ENCODE data around the gene ATAD2B. TPM values are rescaled to one million over a fixed set of nuclear protein-coding genes. Genes with fewer than 3 reads are reported as not detected.

The ATAD2B gene
- total RNA-seq, 1 donor from 2014 or later, result 12.7 TPM

DNA sequence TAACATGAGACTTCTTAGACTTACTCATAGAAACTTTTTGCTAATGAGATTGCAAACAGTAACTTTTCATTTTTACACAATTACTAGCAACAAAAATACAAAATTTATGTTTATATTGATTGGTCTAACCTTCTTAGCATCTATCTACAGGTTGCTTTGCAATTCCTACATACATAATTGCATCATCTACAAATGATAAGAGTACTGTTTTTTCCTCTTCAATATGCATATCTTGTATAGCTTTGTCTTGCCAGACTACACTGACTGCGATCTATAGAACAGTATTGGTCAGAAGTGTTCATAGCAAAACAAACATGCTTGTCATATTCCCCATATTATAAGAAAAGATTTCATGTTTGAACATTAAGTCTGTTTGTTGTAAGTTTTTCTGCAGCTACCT is 87.9 kb downstream of the ATAD2B start:
- no peak for DNase-seq (ENCODE audit: extremely low read depth, low read depth, low spot score)

DNA sequence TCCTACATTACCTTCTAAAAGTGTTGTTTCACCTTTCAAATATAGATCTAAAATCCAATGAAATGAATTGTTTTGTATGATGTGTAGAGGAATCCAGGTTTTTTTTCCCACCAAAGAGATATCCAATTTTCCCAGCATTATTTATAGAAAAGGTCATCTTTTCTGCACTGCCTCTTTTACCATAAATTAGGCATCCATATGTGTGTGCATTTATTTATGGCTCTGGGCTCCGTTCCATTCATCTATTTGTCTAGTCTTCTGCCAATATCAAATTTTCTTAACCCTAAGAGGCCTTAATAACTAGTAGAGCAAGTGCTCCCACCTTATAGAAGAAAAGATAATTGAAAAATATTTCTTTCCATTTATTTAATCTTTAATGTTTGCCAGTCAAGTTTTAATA is 88.3 kb downstream of the ATAD2B start:
- no peak for DNase-seq (ENCODE audit: extremely low read depth, low read depth, low spot score)

DNA sequence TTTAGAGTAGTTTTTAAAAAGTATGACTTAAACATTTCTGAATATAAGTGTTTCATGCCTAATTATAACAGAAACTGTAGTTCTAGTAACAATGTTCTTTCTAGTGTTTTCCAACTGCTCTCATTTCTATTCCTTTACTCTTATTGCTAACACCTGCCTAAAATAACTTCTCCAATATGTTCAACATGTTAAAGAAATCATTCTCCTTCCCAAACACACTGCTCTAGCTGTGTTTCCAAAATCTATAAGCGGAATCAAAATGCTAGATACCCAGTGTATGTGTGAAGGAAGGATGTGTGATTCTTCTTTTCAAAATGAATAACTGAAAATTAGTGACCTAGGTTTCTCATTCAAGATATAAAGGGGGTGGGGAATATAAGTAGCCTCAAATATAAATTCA is 89.1 kb downstream of the ATAD2B start:
- no peak for DNase-seq (ENCODE audit: extremely low read depth, low read depth, low spot score)

DNA sequence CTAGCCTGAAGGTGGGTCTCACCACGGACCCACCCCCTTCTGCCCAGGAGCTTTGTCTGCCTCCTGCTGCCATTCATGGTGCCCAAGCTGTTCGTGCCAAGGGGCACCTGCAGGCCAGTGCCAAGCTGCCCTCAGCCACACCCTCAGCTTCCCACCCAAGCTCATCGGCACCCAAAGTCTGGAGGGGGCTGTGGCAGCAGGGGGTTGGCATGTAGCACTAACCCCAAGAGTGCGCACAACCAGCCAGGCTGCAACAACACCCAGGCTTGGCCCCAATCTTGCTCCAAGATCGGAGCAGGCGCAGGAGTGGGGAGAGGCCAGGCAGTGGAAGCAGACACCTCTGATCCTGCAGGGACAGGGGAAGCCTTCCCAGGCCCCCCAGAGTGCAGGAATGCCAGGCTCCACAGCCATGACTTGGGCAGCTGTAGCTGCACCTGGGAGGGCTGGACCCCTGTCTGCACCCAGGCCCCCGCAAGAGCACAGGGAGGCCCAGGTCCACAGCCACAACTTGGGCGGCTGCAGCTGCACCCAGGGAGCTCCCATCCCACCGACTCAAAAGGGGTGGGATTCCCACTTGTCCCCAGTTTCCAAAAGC is 89.9 kb downstream of the ATAD2B start:
- DNase-seq (ENCODE audit: extremely low read depth, low read depth, low spot score), result no peak

DNA sequence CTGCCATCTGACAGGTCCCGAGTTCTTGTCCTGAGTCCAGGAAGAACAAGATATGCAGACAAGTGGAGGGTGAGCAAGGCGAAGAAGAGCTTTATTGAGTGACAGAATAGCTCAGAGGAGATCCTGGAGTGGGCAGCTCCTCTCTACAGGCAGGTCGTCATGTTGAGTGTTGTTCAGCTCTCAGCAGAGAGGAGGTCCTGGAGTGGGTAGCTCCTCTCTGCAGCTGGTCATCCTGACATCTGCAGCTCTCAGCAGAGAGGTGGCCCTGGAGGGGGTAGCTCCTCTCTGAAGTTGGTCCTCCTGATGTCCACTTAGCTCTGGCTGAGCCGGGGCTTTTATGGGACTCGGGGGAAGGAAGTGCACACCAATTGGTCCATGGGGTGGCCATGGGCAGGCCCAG is 90.4 kb downstream of the ATAD2B start:
- no peak for DNase-seq (ENCODE audit: extremely low read depth, low read depth, low spot score)

DNA sequence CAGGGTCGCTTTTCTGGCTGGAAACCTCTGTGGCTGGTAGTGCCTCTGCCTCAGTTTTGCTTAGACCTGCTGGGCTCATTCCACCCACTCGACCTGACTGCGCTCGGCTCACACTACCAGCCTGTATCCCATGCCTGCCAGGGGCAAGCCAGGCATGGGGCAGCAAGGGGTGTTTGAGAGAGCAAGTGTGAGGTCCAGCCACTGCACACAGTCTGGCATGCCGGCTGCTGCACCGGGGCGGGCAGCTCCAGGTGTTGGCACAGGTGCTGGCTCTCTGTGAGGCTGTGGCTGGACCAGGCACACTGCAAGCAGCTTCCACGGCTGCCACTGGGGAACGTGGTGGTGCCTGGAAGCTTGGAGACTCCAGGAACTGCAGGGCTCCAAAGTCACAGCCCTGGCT is 90.9 kb downstream of the ATAD2B start:
- no peak for DNase-seq (ENCODE audit: extremely low read depth, low read depth, low spot score)

DNA sequence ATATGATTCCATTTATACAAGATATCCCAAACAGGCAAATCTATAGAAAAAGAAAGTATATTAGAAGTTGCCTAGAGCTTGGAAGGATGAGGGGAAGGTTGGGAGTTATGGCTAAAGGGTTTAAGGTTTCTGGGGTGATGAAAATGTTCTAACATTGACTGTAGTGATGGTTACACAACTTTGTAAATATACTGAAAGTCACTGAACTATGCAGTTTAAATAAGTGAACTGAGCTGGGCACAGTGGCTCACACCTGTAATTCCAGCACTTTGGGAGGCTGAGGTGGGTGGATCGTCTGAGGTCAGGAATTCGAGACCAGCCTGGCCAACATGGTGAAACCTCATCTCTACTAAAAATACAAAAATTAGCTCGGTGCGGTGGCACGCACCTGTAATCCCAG is 91.5 kb downstream of the ATAD2B start:
- DNase-seq (ENCODE audit: extremely low read depth, low read depth, low spot score), result no peak

DNA sequence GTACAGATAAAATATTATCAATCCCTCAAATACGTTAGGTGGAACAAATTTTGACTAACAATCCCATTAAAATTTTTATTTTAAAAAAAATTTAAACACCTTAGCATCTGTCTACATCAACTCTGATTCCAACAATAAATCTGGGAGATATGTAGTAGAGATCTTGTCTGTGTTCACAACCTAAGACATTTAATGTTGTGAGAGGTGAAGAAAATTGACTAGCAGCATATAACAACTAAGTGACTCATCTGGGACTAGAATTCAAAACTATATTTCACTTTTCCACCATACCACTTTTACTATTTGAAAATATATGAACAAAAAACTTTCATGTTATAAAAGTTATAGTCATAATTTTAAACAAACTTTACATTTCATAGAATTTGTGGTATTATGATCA is 97.9 kb downstream of the ATAD2B start:
- DNase-seq (ENCODE audit: extremely low read depth, low read depth, low spot score), result no peak

DNA sequence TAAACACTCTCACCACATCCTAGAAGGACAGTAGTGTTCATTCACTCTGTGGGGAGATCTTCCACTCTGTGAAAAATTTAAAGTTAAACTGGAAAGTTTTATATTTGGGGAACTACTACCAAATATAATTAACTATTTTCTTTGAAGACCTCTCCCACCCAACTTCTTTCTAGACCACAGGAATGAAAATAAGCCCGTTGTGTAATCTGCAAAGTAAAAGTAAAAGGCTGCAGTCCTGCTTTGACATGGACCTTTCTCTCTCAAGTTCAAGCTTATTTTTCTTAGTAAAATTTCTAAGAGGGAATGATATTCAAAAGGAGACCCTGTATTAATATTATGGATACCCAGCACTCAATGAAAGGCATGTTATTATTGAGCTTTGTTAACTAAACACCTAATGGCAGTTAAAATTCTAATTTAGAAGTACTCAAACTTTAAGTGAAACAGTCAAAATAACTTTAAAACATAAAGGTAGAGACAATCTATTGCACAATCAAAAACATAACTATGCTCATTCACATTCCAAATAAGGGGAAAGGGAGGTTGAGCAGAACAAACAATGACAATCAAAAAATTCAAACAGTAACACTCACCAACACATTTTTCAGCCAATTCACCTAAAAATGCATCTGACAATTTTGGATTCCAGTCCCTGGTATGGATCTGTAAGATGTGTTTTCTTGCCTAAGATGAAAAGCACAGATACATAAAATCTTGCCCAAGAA is 98.5 kb downstream of the ATAD2B start:
- DNase-seq (ENCODE audit: extremely low read depth, low read depth, low spot score), result no peak

DNA sequence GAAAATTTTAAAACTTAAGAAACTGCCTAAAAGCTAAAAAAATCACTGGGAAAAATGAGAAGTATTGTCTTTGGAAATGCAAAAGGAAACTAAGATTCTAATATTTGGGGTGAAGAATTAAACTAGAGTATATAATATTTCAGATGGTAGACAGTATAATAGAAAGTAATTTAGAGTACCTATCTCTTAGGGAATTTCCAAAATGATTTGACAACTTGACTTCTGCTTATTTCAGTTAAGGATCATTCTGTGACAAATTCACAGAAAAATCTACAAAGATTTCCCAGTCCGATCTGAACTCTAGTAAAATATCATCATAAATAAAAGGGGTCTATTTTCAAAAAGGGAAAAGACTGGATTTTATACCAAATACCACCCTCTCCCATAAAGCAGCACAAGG is 99.6 kb downstream of the ATAD2B start:
- DNase-seq (ENCODE audit: extremely low read depth, low read depth, low spot score), result no peak

DNA sequence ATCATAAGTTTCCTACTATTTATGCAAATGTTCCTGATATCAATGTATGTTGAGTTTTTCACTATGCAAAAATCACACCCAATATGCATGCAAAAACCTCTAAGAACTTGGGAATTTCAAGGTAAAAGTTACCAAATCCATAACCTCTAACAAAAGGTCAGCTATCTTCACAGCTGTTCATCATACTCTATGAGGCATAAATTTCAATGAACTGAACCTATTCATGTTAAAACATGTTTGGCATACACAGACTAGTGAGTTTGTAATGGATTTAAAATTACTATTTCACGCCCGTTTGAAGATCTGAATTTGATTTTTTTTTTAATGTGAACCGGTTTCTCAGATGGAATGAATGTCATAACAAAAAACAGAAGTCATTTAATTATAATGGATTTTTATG is 100.2 kb downstream of the ATAD2B start:
- DNase-seq (ENCODE audit: extremely low read depth, low read depth, low spot score), result no peak

DNA sequence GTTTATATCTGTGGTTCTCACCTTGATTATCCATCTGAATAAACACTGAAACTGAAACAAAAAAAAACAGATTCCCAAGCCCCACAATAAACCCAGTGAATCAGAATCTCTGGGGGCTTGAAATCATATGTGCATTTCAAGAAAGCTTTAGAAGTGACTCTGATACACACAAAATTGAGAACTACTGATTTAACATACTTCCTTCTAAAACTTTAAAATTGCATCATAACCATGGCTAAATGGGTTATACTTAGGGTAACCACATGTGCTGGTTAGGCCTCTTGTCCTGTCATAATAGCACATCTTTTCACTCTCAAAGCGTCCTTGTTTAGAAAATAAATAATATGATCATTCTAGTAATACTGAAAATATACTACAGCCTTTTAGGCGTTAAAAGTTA is 100.9 kb downstream of the ATAD2B start:
- DNase-seq (ENCODE audit: extremely low read depth, low read depth, low spot score), result no peak

DNA sequence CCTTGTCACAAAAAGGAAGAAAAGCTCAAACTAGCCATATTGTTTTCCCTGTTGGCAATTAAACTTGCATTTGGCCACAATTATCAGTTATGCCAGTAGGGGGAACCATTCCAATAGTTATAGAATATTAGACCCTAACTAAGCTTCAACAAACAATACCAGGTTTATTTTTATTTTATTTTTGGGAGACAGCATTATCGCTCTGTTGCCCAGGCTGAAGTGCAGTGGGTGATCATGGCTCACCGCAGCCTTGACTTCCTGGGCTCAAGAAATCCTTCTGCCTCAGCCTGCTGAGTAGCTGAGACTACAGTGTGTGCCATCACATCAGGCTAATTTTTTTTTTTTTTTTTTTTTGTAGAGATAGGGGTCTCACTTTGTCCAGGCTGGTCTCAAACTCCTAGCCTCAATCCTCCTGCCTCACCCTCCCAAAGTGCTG is 102.1 kb downstream of the ATAD2B start:
- peak; percentile 39 for DNase-seq (ENCODE audit: extremely low read depth, low read depth, low spot score)

DNA sequence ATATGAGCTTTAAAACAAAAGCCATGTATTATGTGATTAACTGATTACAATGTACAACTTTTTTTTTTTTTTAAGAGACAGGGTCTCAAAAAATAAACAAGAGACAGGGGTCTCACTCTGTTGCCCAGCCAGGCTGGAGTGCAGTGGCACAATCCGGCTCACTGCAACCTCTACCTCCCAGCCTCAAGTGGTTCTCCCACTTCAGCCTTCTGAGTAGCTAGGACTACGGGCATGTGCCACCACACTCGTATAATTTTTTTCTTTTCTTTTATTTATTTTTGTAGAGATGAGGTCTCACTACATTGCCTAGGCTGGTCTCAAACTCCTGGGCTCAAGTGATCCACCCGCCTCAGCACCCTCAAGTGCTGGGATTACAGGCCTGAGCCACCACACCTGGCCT is 103.1 kb downstream of the ATAD2B start:
- no peak for DNase-seq (ENCODE audit: extremely low read depth, low read depth, low spot score)

DNA sequence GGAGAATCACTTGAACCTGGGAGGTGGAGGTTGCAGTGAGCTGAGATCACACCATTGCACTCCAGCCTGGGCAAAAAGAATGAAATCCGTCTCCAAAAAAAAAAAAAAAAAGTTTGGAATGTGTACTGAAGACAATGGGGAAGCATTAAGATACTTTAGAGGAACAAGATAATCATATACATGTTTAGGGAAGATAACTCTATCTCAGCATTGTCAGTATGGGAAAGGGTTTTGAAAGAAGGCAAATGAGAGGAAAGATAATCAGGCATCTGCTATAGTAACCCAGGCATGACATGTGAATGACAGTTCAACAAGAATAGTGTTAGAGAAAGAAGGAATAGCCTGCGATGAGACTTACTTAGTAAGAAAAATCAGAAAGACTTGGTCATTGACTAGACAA is 112.0 kb downstream of the ATAD2B start:
- DNase-seq (ENCODE audit: extremely low read depth, low read depth, low spot score), result no peak

DNA sequence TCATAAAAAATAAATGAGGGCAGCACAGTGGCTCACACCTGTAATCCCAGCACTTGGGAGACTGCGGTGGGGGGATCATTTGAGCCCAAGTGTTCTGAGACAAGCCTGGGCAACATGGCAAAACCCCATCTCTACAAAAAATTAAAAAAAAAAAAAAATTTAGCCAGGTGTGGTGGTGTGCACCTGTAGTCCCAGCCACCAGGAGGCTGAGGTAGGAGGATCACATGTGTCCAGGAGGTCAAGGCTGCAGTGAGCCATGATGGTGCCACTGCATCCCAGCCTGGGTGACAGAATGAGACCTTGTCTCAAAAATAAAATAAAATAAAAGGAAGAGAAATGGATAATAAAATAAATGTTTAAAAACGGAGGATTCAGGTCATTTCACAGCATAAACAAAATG is 113.5 kb downstream of the ATAD2B start:
- no peak for DNase-seq (ENCODE audit: extremely low read depth, low read depth, low spot score)

DNA sequence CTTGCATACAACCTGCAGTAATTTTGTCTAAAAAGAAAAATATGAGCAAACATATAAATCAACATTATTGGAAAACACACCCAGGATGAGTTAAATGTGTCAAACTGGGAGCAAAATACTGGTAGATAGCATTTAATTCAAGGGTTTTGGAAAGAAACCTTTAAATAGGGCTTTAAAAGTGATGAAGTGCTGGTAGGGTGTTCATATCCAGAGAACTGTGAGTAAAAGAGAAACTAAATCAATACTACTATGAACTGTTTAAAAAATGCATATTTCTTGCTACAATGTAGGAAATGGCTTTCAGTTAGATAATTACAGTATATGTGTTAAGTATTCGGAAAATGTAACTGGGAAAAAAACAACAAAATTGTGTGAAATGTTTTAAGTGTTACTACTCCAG is 117.8 kb downstream of the ATAD2B start:
- no peak for DNase-seq (ENCODE audit: extremely low read depth, low read depth, low spot score)

DNA sequence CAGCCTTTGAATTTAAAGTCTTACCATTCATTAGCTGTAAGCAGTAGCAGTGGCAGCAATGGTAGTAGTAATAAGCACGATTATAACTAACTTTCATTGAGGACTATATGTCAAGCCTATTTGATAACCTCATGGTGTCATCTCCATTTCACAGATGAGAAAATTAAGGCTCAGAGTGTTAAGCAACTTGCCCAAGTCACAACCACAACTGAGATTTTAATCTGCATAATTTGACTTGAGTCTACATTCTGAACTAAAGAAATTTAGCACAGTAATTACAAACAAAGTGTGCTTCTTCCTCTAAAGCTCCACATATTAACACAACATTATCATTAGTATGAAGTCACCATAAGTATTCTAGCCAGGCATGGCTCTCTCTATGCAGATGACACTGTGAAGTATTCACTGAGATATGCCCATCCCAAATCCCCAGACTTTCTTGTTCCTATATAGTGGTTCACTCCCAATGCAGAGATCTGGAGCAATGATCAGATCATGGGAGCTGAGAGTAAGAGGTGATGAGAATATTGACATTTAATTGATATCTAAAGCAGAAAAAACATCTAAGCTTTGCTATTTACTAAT is 120.2 kb downstream of the ATAD2B start:
- no peak for DNase-seq (ENCODE audit: extremely low read depth, low read depth, low spot score)

DNA sequence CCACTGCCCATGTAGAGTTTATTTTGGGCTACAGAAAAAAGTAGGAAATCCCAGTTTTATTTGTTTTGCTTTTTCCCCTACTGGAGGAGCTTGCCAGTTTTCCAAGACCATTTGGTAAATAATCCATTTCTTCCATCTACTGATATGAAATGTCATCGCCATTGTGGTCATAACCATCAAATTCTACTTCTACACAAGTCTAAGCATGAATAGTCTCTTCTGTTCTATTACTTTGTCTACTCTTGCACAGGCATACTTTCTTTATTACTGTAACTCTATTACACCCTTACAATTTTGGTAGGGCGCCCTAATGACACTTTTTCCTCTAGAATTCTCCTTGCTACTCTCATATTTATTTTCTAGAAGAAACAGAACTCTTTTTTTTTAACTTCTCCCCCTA is 120.7 kb downstream of the ATAD2B start:
- DNase-seq (ENCODE audit: extremely low read depth, low read depth, low spot score), result no peak

DNA sequence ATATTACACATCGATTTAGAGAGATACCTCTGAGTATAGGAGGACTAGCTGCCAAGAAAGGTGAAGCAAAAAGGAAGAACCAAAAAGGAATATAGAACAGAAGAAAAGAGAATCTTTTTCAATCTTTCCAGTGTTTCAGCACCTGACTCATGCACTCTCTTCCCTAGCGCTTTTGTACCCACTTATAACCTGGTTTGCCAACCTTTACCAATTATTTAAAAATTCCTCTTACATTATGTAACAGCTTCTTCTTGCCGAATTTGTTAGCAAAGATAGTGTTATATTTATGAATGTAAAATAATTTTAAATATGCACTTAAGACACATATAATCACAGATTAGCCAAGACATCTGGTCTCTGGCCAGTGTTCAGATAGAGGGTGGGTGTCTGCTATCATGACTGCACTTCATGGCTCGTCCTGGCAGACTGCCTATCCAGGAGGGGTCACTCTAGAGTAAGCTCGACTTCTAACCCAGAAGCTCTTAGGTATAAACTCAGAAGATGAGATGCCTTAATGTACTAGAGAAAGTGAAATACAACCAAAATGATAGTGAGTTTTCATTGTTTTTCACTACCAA is 122.9 kb downstream of the ATAD2B start:
- no peak for DNase-seq (ENCODE audit: extremely low read depth, low read depth, low spot score)

DNA sequence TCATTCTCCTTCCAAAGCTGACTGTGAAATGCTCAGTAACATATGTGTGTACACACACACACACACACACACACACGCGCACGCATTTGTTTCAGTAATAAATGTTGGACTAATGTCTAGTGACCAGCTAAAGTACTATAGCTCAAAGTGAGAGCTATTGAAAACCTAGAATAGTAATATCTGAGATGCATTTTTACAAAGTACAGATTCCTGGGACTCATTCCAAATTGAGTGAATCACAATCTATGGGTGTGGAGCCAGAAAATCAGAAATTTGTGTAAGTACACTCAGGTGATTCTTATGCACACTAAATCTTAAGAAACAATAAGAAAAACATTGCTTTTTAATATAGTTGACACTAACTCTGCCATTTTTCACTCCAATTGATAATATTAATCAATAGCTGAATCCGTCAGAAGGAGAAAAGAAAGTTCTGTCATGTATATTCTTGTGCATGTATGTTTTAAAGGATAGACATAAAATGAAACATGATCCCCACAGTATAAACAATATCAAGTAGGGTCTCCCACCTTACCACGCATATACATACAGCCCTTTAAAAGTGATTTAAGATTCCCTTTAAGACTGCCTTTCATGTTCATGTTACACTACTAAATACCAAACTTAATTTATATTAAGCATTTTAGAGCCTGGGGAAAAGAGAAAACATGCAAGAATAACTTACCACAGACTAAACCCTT is 123.5 kb downstream of the ATAD2B start:
- DNase-seq (ENCODE audit: extremely low read depth, low read depth, low spot score), result no peak
